NCI-H1694 treated with DMSO at 0.1 percent for 48 hours (cell line): ENCODE data around the gene FAH.
A peak's percentile ranks its signal among the peaks of the same experiment; 100 is the strongest.

ENCODE experiments used
- DNase-seq: peaks from one replicate; lab custom pipeline; 2025; lab: John Stamatoyannopoulos, UW

FAH gene

GRCh38 chr15:80173022-80173759, 20.4 kb downstream of the FAH start:
- DNase-seq, result no peak

DNA sequence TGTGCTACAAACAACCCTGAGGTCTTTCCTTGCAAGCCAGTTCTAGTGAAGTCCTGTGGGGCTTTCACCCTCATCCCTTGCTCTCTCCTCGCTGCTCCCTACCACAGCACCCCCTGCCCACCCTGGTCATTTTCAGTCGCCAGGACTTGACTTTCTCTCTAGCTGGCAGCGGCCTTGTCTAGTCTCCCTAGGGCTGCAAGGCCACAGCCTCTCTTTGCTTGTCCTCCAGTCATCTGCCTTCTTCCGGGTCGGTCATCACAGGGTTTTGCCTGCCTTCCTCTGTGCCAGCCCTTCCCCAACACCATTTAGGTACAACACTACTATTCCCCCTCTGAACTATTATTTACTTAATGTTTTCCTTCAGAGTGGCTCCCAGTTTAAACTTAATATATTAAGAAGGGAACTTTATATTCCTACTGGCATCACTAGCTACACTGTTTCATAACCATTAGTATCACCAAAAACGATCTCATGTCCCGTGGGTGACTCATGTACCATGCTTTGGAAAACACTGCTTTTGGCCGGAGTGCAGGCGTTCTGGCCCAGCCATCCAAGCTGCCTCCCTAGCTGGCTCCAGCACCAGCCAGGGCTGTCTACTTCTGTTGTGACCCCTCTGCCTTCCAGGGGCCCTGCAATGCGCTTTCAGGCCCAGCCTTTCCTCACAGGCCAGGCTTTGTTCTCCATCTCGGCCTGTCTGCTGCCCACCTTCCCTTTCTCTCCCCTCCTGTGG, 21.4 kb downstream of the FAH start:
- DNase-seq, result no peak

DNA sequence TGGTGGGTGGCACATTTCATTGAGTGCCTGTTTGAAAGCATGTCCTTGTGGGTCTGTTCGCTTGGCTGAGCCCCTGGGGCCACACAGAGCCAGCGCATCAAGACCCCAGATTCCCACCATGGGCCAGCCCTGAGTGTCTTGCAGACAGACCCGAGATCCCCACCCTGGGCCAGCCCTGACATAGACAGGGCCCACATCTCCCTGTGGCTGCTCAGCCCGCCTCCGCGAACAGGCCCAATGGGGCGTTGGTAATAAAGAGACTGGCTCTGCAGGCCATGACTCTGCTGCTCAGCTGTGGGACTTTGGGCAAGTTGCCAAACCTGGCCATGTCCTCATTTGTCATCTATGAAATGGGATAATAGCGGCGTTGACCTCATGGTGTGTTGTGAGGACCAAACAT, 22.6 kb downstream of the FAH start:
- no peak for DNase-seq

DNA sequence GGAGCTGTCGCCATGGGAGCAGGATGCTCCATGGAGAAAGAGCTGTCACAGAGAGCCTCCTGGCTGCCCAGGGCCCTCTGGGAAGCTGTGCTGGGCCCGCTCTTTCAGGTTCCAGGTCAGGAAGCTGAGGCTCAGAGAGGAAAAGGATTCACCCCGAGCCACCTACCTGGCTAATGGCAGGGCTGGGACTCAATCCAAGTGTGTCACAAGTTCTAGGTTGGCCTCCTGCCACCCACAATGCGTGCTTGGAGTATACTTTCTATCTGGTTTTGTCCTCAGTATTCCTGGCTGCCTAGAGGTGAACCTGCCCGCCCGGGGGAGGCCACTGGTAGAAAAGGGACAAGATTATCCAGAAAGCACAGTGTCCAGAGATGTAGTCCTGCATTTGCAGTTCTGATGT, 23.6 kb downstream of the FAH start:
- DNase-seq, result no peak

DNA sequence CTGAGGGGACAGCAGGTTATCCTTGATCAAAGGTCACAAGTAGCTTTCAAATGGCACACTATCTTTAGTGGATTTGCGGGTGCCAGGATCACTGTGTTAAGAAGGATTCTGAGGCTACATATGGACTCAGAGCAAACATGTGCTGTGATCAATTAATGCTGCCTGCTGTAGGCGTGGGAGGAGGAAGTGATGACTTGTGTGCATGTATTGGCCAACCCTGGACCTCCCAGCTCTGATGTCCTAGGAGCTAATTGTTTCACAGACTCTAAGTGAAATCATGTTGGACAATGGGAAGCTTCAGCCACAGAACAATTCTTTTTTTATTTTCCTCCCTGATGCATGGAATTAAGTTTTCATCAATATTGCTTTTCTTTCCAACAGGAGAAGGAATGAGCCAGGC, 24.4 kb downstream of the FAH start:
- no peak for DNase-seq

- DNase-seq, result no peak
Observed at GRCh38 chr15:80179025-80179759, 26.4 kb downstream of the FAH start.

DNA sequence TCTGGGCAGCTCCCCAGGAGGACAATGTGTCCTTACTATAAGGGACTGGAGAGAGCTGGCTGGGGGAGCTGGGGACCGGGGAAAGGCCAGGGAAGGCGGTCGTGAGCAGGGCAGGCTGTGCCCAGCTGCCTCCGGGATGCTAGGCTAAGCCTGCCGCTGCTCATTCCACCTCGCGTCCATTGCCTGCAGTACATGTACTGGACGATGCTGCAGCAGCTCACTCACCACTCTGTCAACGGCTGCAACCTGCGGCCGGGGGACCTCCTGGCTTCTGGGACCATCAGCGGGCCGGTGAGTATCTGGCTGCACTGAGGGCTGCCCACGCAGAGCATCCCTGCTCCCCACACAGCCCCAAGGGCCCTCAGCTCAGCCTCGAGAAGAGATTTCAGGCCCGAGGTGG, 27.1 kb downstream of the FAH start:
- DNase-seq, result no peak

GRCh38 chr15:80180468-80180867, 27.7 kb downstream of the FAH start:
- no peak for DNase-seq

GRCh38 chr15:80180986-80181385, 28.2 kb downstream of the FAH start:
- no peak for DNase-seq

- no peak for DNase-seq
Observed at GRCh38 chr15:80182611-80183261, 29.9 kb downstream of the FAH start.

DNA sequence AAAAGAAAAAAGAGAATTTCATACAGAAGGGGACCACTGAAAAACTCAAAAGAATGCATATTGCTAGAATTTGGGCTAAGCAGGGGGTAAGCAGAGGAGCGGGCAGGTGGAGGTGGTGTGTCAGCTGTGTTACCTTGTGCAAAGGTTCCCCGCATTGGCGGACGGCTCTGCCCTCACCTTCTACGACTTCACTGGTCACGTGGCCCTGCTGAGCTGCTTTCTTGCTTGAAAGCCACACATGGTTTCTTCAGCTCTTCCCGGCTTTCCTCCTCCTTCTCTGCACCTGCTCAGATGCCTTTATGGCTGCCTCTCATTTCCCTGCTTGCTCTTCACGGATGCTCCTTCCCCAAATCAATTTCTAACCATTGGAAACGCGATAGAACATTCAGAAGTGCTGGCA, 30.5 kb downstream of the FAH start:
- no peak for DNase-seq

GRCh38 chr15:80183886-80184285, 31.1 kb downstream of the FAH start:
- peak; percentile 26 for DNase-seq

GRCh38 chr15:80184554-80184953, 31.8 kb downstream of the FAH start:
- no peak for DNase-seq

- DNase-seq, result no peak
Observed at GRCh38 chr15:80185152-80185551, 32.4 kb downstream of the FAH start.

GRCh38 chr15:80186066-80186465, 33.3 kb downstream of the FAH start:
- DNase-seq, result no peak

DNA sequence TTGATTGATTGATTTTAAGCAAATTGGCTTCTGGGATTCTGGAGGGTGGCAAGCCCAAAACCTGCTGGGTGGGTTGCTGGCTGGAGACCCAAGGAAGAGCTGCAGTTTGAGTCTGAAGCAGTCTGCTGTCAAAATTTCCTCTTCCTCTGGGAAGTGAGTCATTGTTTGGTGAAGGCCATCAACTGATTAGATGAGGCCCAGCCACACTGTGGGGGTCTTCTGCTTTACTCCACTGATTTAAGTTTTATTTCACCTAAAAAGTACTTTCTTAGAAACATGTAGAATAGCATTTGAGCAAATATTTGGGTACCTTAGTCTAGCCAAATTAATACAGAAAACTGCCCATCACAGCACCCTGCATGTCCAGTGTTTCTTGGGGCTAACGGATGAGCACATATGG, 33.8 kb downstream of the FAH start:
- DNase-seq, result no peak

DNA sequence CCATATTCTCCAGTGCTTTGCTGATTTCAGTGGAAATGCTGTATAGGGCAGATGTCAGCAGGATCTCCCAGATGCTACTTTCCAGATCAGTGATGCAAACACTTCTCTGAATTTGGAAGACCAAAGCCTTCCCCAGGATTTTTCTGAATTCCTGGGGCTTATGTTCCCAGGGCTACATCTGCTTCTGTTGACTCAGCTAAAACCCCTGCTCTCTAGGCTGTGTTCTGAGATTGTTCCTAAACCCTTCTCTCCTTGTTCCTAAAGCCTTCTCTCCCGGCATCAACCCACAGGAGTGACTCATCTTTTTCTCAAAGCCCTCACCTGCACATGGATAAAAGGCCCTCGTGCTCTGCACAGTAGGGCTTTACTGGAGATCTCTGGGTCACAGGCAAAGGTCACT, 35.5 kb downstream of the FAH start:
- DNase-seq, result peak; percentile 79

GRCh38 chr15:80191198-80191597, 38.4 kb downstream of the FAH start:
- DNase-seq, result no peak

DNA sequence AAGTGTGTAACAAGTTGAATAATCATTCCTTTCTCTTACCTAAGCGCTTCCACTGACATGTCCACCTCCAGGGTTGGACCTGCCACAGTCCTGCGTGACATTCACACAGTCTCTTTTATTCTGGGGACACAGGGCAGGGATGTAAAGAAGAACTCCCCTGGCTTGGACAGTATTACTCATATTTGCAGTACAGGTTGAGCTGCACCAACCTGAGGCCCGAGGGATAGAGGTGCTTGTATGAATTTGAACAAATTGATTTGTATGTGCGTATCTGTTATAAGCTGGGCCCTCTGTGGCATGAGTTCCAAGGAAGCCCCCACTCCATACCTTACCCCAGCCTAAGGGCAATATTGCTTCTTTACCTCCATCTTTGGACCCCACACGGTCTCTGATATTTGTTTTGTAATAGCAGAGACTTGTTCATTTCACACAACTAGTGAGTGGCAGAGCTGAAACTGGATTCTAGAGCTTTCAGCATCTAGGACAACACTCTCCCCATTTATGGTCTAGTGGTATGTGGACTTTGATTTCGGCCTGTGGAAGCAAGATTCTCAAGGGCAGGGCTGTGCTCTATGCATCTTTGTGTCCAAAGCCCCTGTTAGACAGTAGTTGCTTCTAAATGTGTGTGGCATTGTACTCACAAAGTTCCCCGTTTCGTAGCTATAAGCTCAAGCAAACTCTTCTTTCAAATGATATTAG, 39.2 kb downstream of the FAH start:
- DNase-seq, result no peak

GRCh38 chr15:80194186-80194585, 41.4 kb downstream of the FAH start:
- no peak for DNase-seq

- DNase-seq, result no peak
Observed at GRCh38 chr15:80194914-80195313, 42.1 kb downstream of the FAH start.

DNA sequence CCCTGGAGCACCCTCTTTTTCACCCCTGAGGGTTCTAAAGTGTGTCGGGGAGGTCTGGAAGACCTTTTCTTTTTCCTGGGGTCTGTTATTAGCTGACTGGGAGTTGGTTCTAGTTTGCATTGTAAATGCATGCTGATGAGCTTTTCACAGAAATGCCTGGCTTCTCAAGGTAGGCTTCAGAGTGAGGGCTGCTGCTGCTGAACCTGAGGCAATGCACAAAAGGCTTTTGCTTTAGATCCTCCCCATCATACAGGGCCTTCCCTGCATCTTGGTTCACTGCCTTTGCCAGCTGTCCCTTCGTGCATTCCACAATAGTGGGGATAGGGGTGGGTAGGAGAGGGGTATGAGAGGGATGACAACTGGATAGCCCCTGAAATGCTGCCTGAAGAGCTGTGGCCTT, 46.6 kb downstream of the FAH start:
- no peak for DNase-seq
